Measurements from ENCODE around the gene SCP2. TPM values are rescaled to one million over a fixed set of nuclear protein-coding genes. Genes with fewer than 3 reads are reported as not detected.

The SCP2 gene
- total RNA-seq = 206 and 223 TPM in 2 replicates

- no peak for DNase-seq (ENCODE audit: low read depth)
These were observed at the start of gene SCP2 for GRCh38 chr1:52927212-52928014. Gene SCP2 (plus strand): TSS chr1:52927276. CDS start chr1:52927397, 121 bp downstream.

GRCh38 chr1:52877554-52877953 lies 49.5 kb upstream of the SCP2 start:
- no peak for DNase-seq (ENCODE audit: low read depth)

- peak; percentile 57 for DNase-seq (ENCODE audit: low read depth)
These were observed 46.9 kb upstream of the SCP2 start for GRCh38 chr1:52880206-52880605.

GRCh38 chr1:52887483-52887882 lies 39.6 kb upstream of the SCP2 start:
- no peak for DNase-seq (ENCODE audit: low read depth)

GRCh38 chr1:52892424-52893215 lies 34.5 kb upstream of the SCP2 start:
- DNase-seq (ENCODE audit: low read depth) = no peak

GRCh38 chr1:52899445-52899894 lies 27.6 kb upstream of the SCP2 start:
- DNase-seq (ENCODE audit: low read depth) = no peak

- no peak for DNase-seq (ENCODE audit: low read depth)
These were observed 26.7 kb upstream of the SCP2 start for GRCh38 chr1:52900402-52900801.

GRCh38 chr1:52901384-52901783 lies 25.7 kb upstream of the SCP2 start:
- DNase-seq (ENCODE audit: low read depth) = no peak

GRCh38 chr1:52904208-52904926 lies 22.7 kb upstream of the SCP2 start:
- DNase-seq (ENCODE audit: low read depth) = no peak

- DNase-seq (ENCODE audit: low read depth) = no peak
These were observed 22.0 kb upstream of the SCP2 start for GRCh38 chr1:52904927-52905698.

- DNase-seq (ENCODE audit: low read depth) = no peak
These were observed 20.9 kb upstream of the SCP2 start for GRCh38 chr1:52906135-52906603.

GRCh38 chr1:52907068-52907811 lies 19.8 kb upstream of the SCP2 start:
- no peak for DNase-seq (ENCODE audit: low read depth)

GRCh38 chr1:52907812-52908153 lies 19.3 kb upstream of the SCP2 start:
- no peak for DNase-seq (ENCODE audit: low read depth)

GRCh38 chr1:52911541-52911940 lies 15.5 kb upstream of the SCP2 start:
- DNase-seq (ENCODE audit: low read depth) = no peak

GRCh38 chr1:52913014-52913413 lies 14.1 kb upstream of the SCP2 start:
- DNase-seq (ENCODE audit: low read depth) = no peak

GRCh38 chr1:52913537-52913936 lies 13.5 kb upstream of the SCP2 start:
- no peak for DNase-seq (ENCODE audit: low read depth)

GRCh38 chr1:52914463-52914862 lies 12.6 kb upstream of the SCP2 start:
- no peak for DNase-seq (ENCODE audit: low read depth)

GRCh38 chr1:52915211-52915854 lies 11.7 kb upstream of the SCP2 start:
- DNase-seq (ENCODE audit: low read depth) = no peak

GRCh38 chr1:52915855-52916220 lies 11.2 kb upstream of the SCP2 start:
- no peak for DNase-seq (ENCODE audit: low read depth)

GRCh38 chr1:52916241-52916975 lies 10.7 kb upstream of the SCP2 start:
- DNase-seq (ENCODE audit: low read depth) = no peak

Measured in renal cortical epithelial cell (primary cell).